HEK293T (cell line): ENCODE results near the gene TSPAN4.

ENCODE experiments used
- CTCF ChIA-PET: fragments of 350-600 bp; formaldehyde crosslinking; extraction: SDS; loops from one replicate; lab custom pipeline; 2021; ENCODE audit warnings: antibody characterized with exemption, inconsistent platforms; lab: Yijun Ruan, JAX
- POLR2A ChIA-PET: fragments of 350-600 bp; formaldehyde crosslinking; extraction: SDS; loops from one replicate; lab custom pipeline; 2020; ENCODE audit warnings: antibody characterized with exemption, inconsistent platforms; lab: Yijun Ruan, JAX
- DNase-seq: peaks from one replicate; pipeline ENCODE4 v3.0.0; 2012; ENCODE audit warnings: mixed read lengths; ENCODE audit errors: extremely low spot score
- ARNT ChIP-seq: fragments of 450-650 bp; IDR thresholded peaks from 2 replicates; pipeline ENCODE4 v1.6.1; 2017; ENCODE audit warnings: mild to moderate bottlenecking
- BHLHE40 ChIP-seq: fragments of 450-650 bp; IDR thresholded peaks from 2 replicates; pipeline ENCODE4 v1.6.1; 2016; ENCODE audit warnings: mild to moderate bottlenecking, moderate library complexity, borderline replicate concordance
- CTBP1 ChIP-seq: fragments of 450-650 bp; IDR thresholded peaks from 2 replicates; pipeline ENCODE4 v1.6.1; 2016; ENCODE audit warnings: borderline replicate concordance
- ELF4 ChIP-seq: fragments of 450-650 bp; IDR thresholded peaks from 2 replicates; pipeline ENCODE4 v1.6.1; 2017; ENCODE audit warnings: antibody characterized with exemption
- FOXA1 ChIP-seq: fragments of 450-650 bp; IDR thresholded peaks from 2 replicates; pipeline ENCODE4 v1.6.1; 2016; ENCODE audit warnings: mild to moderate bottlenecking
- FOXK2 ChIP-seq: fragments of 450-650 bp; IDR thresholded peaks from 2 replicates; pipeline ENCODE4 v1.6.1; 2016; ENCODE audit warnings: mild to moderate bottlenecking
- FOXM1 ChIP-seq: fragments of 450-650 bp; IDR thresholded peaks from 2 replicates; pipeline ENCODE4 v1.6.1; 2017; ENCODE audit warnings: mild to moderate bottlenecking, borderline replicate concordance
- HDGF ChIP-seq: fragments of 450-650 bp; IDR thresholded peaks from 2 replicates; pipeline ENCODE4 v1.6.1; 2017; ENCODE audit warnings: antibody characterized with exemption, borderline replicate concordance
- L3MBTL2 ChIP-seq: fragments of 450-650 bp; conservative IDR thresholded peaks from 2 replicates; pipeline ENCODE4 v1.6.1; 2016; ENCODE audit warnings: mild to moderate bottlenecking
- LEF1 ChIP-seq: fragments of 450-650 bp; IDR thresholded peaks from 2 replicates; pipeline ENCODE4 v1.6.1; 2017; ENCODE audit warnings: mild to moderate bottlenecking, borderline replicate concordance
- NFRKB ChIP-seq: fragments of 450-650 bp; IDR thresholded peaks from 2 replicates; pipeline ENCODE4 v1.6.1; 2016; ENCODE audit warnings: mild to moderate bottlenecking, moderate library complexity
- PKNOX1 ChIP-seq: fragments of 450-650 bp; IDR thresholded peaks from 2 replicates; pipeline ENCODE4 v1.6.1; 2016
- SP1 ChIP-seq: fragments of 450-650 bp; IDR thresholded peaks from 2 replicates; pipeline ENCODE4 v1.6.1; 2017
- SUZ12 ChIP-seq: fragments of 450-650 bp; IDR thresholded peaks from 2 replicates; pipeline ENCODE4 v1.6.1; 2016; ENCODE audit warnings: mild to moderate bottlenecking
- TARDBP ChIP-seq: fragments of 450-650 bp; IDR thresholded peaks from 2 replicates; pipeline ENCODE4 v1.6.1; 2016
- ZNF384 ChIP-seq: fragments of 450-650 bp; IDR thresholded peaks from 2 replicates; pipeline ENCODE4 v1.6.1; 2016

Gene TSPAN4

GRCh38 chr11:826836-827145 lies 15.9 kb upstream of the TSPAN4 start:
- POLR2A ChIA-PET: interaction anchor here (1.1 kb wide), 1 partner anchor 21 kb away, joined by 3 read pairs; no protein-coding TSS in a partner anchor
- DNase-seq: no peak
- CTCF ChIA-PET: no interaction called here

DNA sequence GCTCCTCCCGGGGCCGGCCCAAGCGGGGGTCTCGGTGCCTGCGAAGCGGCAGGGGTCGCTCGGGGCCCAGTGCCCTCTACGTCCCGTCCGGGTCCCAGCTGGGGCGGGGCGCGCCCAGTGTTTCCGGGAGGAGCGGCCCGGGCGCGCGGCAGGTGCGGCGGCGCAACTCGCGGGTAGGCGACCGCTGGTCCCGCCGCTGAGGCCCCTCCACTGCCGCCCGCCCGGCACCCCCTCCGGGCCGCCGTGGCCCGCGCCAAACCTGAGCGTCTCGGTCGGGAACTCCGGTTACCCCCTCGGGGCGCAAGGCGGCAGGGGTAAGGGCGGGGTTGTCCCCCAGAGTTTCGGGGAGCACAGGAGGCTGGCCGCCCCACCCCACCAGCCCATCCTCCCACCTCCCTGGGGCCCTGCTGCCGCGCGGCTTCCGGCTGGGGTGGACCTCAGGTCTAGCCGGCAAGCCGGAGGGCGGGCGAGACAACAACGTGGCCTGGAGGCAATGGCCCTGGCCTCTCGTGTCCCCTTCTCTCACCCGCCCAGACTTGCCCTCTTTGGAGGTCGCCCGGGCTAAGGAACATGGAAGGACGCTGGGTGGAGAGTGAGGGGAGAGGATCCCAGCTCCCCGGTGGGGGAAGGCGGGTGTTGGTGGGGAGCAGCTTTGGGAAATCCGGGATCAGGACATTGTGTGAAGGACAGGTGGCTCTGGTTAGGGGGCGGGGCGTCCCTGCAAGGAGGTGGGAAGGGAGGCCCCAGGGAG lies 15.3 kb upstream of the TSPAN4 start:
- ChIA-PET CTCF (no interaction called here), POLR2A (interaction anchor here (1.1 to 8.0 kb wide), 3 partner anchors 8 to 22 kb away, joined by 3 to 63 read pairs (median 11); partner anchors contain the start of genes PNPLA2, POLR2L and TSPAN4)
- no peak for TF ChIP-seq BHLHE40
- TF ChIP-seq FOXK2: no peak
- TF ChIP-seq PKNOX1: no peak
- no peak for TF ChIP-seq SUZ12
- no peak for TF ChIP-seq CTBP1
- no peak for TF ChIP-seq ZNF384
- no peak for TF ChIP-seq L3MBTL2
- TF ChIP-seq FOXA1: no peak
- TF ChIP-seq NFRKB: no peak
- no peak for TF ChIP-seq SP1
- no peak for TF ChIP-seq ARNT
- no peak for TF ChIP-seq FOXM1
- no peak for TF ChIP-seq LEF1
- TF ChIP-seq TARDBP: no peak
- TF ChIP-seq HDGF: no peak
- TF ChIP-seq ELF4: no peak
- DNase-seq: no peak

More at GRCh38 chr11:826836-827145, 15.9 kb upstream of the TSPAN4 start:
- TF ChIP-seq ARNT (no peak), SUZ12 (no peak), FOXM1 (no peak), FOXA1 (no peak), BHLHE40 (no peak), ZNF384 (no peak), L3MBTL2 (no peak), HDGF (no peak), LEF1 (no peak), FOXK2 (no peak), NFRKB (no peak), CTBP1 (no peak), SP1 (no peak), ELF4 (no peak), TARDBP (no peak), PKNOX1 (no peak)

DNA sequence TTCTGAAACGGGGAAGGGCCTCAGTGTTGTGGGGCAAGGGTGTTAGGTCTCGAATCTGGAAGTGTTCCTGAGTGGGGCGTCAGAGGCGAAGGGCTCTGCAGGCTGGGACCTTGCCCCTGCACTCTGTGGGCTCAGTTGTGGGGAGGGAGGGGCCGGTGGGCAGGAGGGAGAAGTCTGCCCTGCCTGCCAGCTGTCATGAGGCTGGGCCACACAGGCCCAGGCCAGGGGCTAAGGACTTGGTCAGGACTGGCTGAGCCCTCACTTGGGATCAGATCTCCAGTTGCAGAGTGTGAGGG lies 14.8 kb upstream of the TSPAN4 start, which contains the start of gene CRACR2B:
Gene CRACR2B (plus strand): TSS at position 23 of the 296 bp plus-strand sequence. CDS start 689 bp downstream, outside the sequence.
- POLR2A ChIA-PET: interaction anchor here (2.2 to 8.0 kb wide), 2 partner anchors 9 to 15 kb away, joined by 11 to 63 read pairs; partner anchors contain the start of genes PNPLA2, POLR2L and TSPAN4
- CTCF ChIA-PET: no interaction called here
- TF ChIP-seq SP1 (no peak), L3MBTL2 (no peak), FOXM1 (no peak), FOXA1 (no peak), TARDBP (no peak), CTBP1 (no peak)
- no peak for DNase-seq

DNA sequence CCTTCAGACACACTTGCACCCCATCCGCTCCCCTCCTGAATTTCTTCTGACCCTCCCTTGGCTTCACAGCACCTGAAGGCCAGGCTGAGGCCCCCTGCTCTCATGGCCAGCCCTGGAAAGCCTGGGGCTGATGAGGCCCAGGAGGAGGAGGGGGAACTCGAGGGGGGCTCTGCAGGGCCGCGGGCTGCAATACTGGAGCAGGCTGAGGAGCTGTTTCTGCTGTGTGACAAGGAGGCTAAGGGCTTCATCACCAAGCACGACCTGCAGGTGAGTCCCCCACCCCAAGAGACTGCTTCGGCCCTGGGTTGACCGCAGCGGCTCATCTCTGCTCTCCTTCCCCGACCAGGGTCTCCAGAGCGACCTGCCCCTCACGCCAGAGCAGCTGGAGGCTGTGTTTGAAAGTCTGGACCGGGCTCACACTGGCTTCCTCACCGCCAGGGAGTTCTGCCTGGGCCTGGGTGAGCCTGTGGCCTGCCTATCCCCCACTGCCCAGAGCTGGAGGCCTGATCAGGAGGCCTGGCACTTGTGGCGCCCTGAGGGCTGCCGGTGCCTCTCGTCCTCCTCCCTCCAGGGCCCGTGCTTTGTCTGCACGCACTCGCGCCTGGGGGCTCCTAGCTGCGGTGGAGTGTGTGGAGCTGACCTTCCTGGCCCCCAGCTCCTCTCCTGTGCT lies 14.0 kb upstream of the TSPAN4 start:
- no peak for DNase-seq
- CTCF ChIA-PET: no interaction called here
- TF ChIP-seq SP1 (no peak), LEF1 (no peak), ARNT (no peak), HDGF (no peak), L3MBTL2 (no peak), FOXM1 (no peak), SUZ12 (no peak), BHLHE40 (no peak), ZNF384 (no peak), FOXA1 (no peak), CTBP1 (no peak), NFRKB (no peak), TARDBP (no peak)
- POLR2A ChIA-PET: interaction anchor here (2.2 to 8.0 kb wide), 3 partner anchors 10 to 20 kb away, joined by 11 to 63 read pairs (median 11); partner anchors contain the start of genes PNPLA2, POLR2L, RPLP2 and TSPAN4

- POLR2A ChIA-PET: interaction anchor here (2.2 to 8.0 kb wide), 3 partner anchors 10 to 20 kb away, joined by 11 to 63 read pairs (median 11); partner anchors contain the start of genes PNPLA2, POLR2L, RPLP2 and TSPAN4
Measured at GRCh38 chr11:829176-829846, 13.3 kb upstream of the TSPAN4 start.

More at GRCh38 chr11:829176-829846, 13.3 kb upstream of the TSPAN4 start:
- CTCF ChIA-PET: no interaction called here
- TF ChIP-seq SUZ12 (no peak), ZNF384 (no peak), ARNT (no peak), SP1 (no peak), BHLHE40 (no peak), HDGF (no peak), L3MBTL2 (no peak), ELF4 (no peak), TARDBP (no peak), PKNOX1 (no peak), NFRKB (no peak)
- DNase-seq: no peak
